ENCODE results near the gene TLE5. TPM values are rescaled to one million over a fixed set of nuclear protein-coding genes. Genes with fewer than 3 reads are reported as not detected.

Gene TLE5
- total RNA-seq, 3 donors from 2014 or later = 427 to 664 (median 556) TPM

DNA sequence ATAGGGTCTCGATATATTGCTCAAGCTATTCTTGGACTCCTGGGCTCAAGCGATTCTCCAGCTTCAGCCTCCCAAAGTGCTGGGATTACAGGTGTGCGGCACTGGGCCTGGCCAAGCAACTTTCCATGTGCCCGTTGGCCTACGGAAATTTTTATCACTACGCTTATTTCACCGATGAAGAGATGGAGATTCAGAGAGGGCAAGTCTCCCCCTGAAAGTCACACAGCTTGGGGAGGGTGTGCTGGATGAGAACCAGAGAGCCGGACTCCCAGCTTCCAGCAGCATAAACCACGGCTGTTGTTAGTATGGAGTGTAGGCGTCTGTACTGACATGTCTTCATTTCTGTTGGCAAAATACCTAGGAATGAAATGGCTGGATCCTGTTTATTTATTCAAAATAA, 20.0 kb upstream of the TLE5 start:
- DNase-seq = no peak
- H3K4me3 ChIP-seq = no peak overlapping the region
- TF ChIP-seq, protein P1, sequence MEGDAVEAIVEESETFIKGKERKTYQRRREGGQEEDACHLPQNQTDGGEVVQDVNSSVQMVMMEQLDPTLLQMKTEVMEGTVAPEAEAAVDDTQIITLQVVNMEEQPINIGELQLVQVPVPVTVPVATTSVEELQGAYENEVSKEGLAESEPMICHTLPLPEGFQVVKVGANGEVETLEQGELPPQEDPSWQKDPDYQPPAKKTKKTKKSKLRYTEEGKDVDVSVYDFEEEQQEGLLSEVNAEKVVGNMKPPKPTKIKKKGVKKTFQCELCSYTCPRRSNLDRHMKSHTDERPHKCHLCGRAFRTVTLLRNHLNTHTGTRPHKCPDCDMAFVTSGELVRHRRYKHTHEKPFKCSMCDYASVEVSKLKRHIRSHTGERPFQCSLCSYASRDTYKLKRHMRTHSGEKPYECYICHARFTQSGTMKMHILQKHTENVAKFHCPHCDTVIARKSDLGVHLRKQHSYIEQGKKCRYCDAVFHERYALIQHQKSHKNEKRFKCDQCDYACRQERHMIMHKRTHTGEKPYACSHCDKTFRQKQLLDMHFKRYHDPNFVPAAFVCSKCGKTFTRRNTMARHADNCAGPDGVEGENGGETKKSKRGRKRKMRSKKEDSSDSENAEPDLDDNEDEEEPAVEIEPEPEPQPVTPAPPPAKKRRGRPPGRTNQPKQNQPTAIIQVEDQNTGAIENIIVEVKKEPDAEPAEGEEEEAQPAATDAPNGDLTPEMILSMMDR (IDR thresholded peaks at IDR 0.05) = no peak
- H3K36me3 ChIP-seq (ENCODE audit: low read depth) = no peaks in the 10 kb centered on the region
- ATAC-seq = no peak
- H3K9me3 ChIP-seq = no peaks in the 10 kb centered on the region
- peaks cover 21% of the 10 kb centered on the region for H3K4me1 ChIP-seq (ENCODE audit: low read depth)
- intact Hi-C loops (cut with DNase I, micrococcal nuclease) = no loop called here

DNA sequence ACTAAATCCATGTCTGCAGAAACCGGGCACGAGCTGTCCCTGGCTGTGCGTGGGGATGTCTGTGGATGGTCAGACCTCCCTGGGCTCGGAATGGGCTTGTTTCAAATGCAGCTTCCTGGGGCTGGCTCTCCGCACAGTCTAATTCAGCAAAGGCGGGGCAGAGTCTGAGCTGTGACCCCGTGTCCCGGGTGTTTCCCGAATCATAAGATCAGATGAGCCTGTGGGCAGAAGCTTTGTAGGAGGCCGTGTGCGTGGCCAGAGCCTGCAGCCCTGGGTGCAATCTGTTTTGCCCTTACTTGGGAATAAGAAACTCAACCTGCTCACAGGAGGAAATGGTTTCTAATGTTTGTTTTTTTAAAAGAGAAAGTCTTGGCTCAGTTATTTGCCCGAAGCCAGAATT, 18.0 kb upstream of the TLE5 start:
- ATAC-seq (peak; percentile 68), DNase-seq (peak; percentile 78 to 82 (median 80))
- peaks cover 26% of the 10 kb centered on the region for H3K4me1 ChIP-seq (ENCODE audit: low read depth)
- TF ChIP-seq, protein P1 (IDR thresholded peaks at IDR 0.05) = no peak
- intact Hi-C loops (cut with DNase I, micrococcal nuclease) = no loop called here
- no peaks in the 10 kb centered on the region for H3K36me3 ChIP-seq (ENCODE audit: low read depth)
- H3K9me3 ChIP-seq = no peaks in the 10 kb centered on the region
- no peak overlapping the region for H3K4me3 ChIP-seq

DNA sequence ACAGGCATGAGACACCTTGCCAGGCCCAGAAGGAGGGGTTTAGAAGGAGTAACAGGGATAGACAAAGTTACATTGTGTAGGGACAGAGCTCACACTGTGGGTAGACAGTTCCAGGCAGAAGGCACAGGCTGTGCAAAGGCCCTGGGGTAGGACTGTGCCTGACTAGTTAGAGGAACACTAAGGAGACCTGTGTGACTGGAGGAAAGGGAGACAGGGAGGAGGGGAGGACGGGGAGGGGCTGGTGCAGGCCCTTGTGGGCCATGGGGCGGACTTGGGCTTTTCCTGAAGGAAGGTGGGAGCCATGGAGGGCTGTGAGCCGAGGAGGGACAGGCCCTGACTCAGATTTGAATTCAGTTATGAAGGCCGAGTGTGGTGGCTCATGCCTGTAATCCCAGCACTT, 17.3 kb upstream of the TLE5 start:
- ATAC-seq (no peak), DNase-seq (no peak)
- Histone ChIP-seq H3K36me3 (ENCODE audit: low read depth) (no peaks in the 10 kb centered on the region), H3K9me3 (no peaks in the 10 kb centered on the region), H3K4me1 (ENCODE audit: low read depth) (peaks cover 26% of the 10 kb centered on the region), H3K4me3 (no peak overlapping the region)
- TF ChIP-seq, protein P1 (IDR thresholded peaks at IDR 0.05) = no peak
- intact Hi-C loops (cut with DNase I, micrococcal nuclease) = no loop called here

DNA sequence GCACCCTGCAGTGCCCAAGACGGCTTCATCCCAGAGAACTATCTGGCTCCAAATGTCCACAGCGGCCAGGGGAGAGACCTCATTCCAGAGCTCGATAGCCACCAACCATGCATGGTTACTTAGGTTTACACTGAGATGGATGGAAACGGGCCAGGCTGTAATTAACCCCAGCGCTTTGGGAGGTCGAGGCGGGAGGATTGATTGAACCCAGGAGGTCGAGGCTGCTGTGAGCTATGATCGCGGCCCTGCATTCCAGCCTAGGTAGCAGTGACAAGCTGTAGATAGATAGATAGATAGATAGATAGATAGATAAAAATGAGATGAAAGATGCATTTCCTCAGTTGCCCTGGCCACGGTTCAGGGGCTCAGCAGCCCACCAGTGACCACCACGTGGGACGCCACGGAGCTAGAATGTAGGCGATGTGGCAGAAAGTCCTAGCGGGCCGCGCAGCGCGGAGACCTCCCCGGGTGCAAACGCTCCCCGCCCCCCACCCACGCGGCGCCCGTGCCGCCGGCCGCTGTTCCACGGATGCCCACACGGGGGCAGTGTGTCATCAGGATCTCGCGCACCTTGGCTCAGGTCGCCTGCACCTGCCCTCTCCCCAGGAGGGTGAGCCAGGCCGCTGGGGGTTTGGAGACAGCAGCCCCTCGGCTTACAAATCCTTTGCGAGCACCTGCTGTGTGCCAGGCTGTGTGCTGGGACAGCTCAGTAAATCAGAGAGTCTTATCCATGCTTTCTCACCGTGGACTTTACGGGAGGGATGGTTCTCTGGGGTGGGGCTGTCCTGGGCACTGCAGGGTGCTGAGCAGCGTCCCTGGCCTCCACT, 13.5 kb upstream of the TLE5 start:
- Histone ChIP-seq H3K4me1 (ENCODE audit: low read depth) (peaks cover 18% of the 10 kb centered on the region), H3K36me3 (ENCODE audit: low read depth) (no peaks in the 10 kb centered on the region), H3K4me3 (no peak overlapping the region), H3K9me3 (no peaks in the 10 kb centered on the region)
- DNase-seq (peak; percentile 67 to 86 (median 80)), ATAC-seq (peak; percentile 88)
- intact Hi-C loops (cut with DNase I, micrococcal nuclease) = no loop called here
- TF ChIP-seq, protein P1 (IDR thresholded peaks at IDR 0.05) = peak; percentile 85

DNA sequence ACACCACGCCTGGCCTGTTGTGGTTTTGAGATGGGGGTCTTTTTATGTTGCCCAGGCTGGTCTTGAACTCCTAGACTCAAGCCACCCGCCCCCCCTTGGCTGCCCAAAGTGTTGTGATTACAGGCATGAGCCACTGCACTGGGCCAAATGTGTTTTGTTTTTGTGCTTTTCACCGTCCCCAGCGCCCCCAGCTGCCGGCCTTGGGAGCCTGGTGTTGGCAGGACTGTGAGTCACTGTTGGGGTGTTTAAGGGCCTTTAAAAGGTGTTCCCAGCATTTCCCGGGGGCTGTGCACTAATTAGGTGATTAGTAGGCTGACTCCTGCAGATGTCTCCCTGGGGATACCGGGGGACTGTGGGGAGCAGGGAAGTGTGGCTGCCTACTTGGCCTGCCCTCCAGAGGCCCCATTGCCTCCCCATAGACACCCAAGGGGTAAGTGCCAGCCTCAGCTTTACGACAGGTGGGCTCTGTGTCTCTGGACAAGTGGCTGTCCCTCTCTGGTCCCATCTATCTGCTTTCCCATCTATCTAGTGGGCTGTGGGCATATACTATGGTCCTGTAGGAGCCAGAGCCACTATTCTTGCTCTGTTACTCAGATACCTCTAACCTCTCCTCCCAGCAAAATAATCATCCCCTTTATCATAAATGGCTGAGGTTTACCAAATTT, 11.8 kb upstream of the TLE5 start:
- ATAC-seq = no peak
- DNase-seq = no peak

More for the DNA sequence above, 11.8 kb upstream of the TLE5 start:
- Histone ChIP-seq H3K4me3 (no peak overlapping the region), H3K36me3 (ENCODE audit: low read depth) (no peaks in the 10 kb centered on the region), H3K4me1 (ENCODE audit: low read depth) (peaks cover 10% of the 10 kb centered on the region), H3K9me3 (no peaks in the 10 kb centered on the region)
- TF ChIP-seq, protein P1 (IDR thresholded peaks at IDR 0.05) = no peak
- intact Hi-C loops (cut with DNase I, micrococcal nuclease) = no loop called here

Measured in mucosa of descending colon (tissue), 3 donors.